Measurements from ENCODE around the gene PLXDC1. TPM values are rescaled to one million over a fixed set of nuclear protein-coding genes. Genes with fewer than 3 reads are reported as not detected.

Gene PLXDC1
- total RNA-seq, 2 experiments from 2014 or later = 1.7 to 2.4 TPM

GRCh38 chr17:39074676-39075075, 76.8 kb downstream of the PLXDC1 start:
- no peak for TF ChIP-seq CTCF (IDR thresholded peaks at IDR 0.05)
- H3K9me3 Mint-ChIP-seq = no peaks in the 10 kb centered on the region
- ATAC-seq = no peak
- ChIA-PET CTCF (interaction anchor here (1.0 to 1.6 kb wide), 2 partner anchors 78 to 100 kb away, joined by 3 to 5 read pairs; no protein-coding TSS in a partner anchor), POLR2A (no interaction called here)
- no peaks in the 10 kb centered on the region for H3K36me3 Mint-ChIP-seq (ENCODE audit: low read depth)
- H3K27ac Mint-ChIP-seq = no peak overlapping the region
- peaks cover 3% of the 10 kb centered on the region for H3K4me1 Mint-ChIP-seq (ENCODE audit: low read depth)
- no peak overlapping the region for H3K4me3 Mint-ChIP-seq
- no peaks in the 10 kb centered on the region for H3K27me3 Mint-ChIP-seq
- no peak for DNase-seq
- intact Hi-C loops (cut with micrococcal nuclease) = no loop called here

- no peak overlapping the region for H3K4me3 Mint-ChIP-seq
- no peaks in the 10 kb centered on the region for H3K9me3 Mint-ChIP-seq
- intact Hi-C loops (cut with micrococcal nuclease) = no loop called here
- no peak overlapping the region for H3K27ac Mint-ChIP-seq
- no peaks in the 10 kb centered on the region for H3K27me3 Mint-ChIP-seq
- no peak for TF ChIP-seq CTCF (IDR thresholded peaks at IDR 0.05)
- ATAC-seq (no peak), DNase-seq (no peak)
- ChIA-PET CTCF (no interaction called here), POLR2A (no interaction called here)
- no peaks in the 10 kb centered on the region for H3K36me3 Mint-ChIP-seq (ENCODE audit: low read depth)
- peaks cover 5% of the 10 kb centered on the region for H3K4me1 Mint-ChIP-seq (ENCODE audit: low read depth)
These were observed 77.5 kb downstream of the PLXDC1 start for GRCh38 chr17:39073916-39074315.

- CTCF ChIA-PET = no interaction called here
- ATAC-seq = no peak
- TF ChIP-seq CTCF (IDR thresholded peaks at IDR 0.05) = no peak
- H3K27ac Mint-ChIP-seq = no peak overlapping the region
- H3K4me1 Mint-ChIP-seq (ENCODE audit: low read depth) = peaks cover 5% of the 10 kb centered on the region
- no peaks in the 10 kb centered on the region for H3K27me3 Mint-ChIP-seq
- H3K36me3 Mint-ChIP-seq (ENCODE audit: low read depth) = no peaks in the 10 kb centered on the region
- no peaks in the 10 kb centered on the region for H3K9me3 Mint-ChIP-seq
- no peak overlapping the region for H3K4me3 Mint-ChIP-seq
- POLR2A ChIA-PET = interaction anchor here (0.9 kb wide), 1 partner anchor 78 kb away, joined by 3 read pairs; no protein-coding TSS in a partner anchor
- intact Hi-C loops (cut with micrococcal nuclease) = no loop called here
- DNase-seq = no peak
These were observed 78.1 kb downstream of the PLXDC1 start for GRCh38 chr17:39073353-39073752.

- no peaks in the 10 kb centered on the region for H3K36me3 Mint-ChIP-seq (ENCODE audit: low read depth)
- CTCF ChIA-PET = interaction anchor here (1.1 to 2.3 kb wide), 4 partner anchors 82 to 103 kb away, joined by 3 to 10 read pairs (median 8); no protein-coding TSS in a partner anchor
- H3K27ac Mint-ChIP-seq = no peak overlapping the region
- DNase-seq (no peak), ATAC-seq (no peak)
- H3K4me1 Mint-ChIP-seq (ENCODE audit: low read depth) = peaks cover 5% of the 10 kb centered on the region
- POLR2A ChIA-PET = no interaction called here
- intact Hi-C loops (cut with micrococcal nuclease) = no loop called here
- no peaks in the 10 kb centered on the region for H3K27me3 Mint-ChIP-seq
- no peak for TF ChIP-seq CTCF (IDR thresholded peaks at IDR 0.05)
- H3K4me3 Mint-ChIP-seq = no peak overlapping the region
- H3K9me3 Mint-ChIP-seq = no peaks in the 10 kb centered on the region
These were observed 79.9 kb downstream of the PLXDC1 start for GRCh38 chr17:39071573-39071972.

- no peak overlapping the region for H3K27ac Mint-ChIP-seq
- H3K9me3 Mint-ChIP-seq = no peaks in the 10 kb centered on the region
- ChIA-PET POLR2A (no interaction called here), CTCF (interaction anchor here (0.9 to 3.1 kb wide), 7 partner anchors 49 to 175 kb away, joined by 3 to 19 read pairs (median 4); no protein-coding TSS in a partner anchor)
- no peaks in the 10 kb centered on the region for H3K27me3 Mint-ChIP-seq
- ATAC-seq (peak; percentile 96), DNase-seq (peak; percentile 45)
- no peaks in the 10 kb centered on the region for H3K36me3 Mint-ChIP-seq (ENCODE audit: low read depth)
- peak; percentile 57 for TF ChIP-seq CTCF (IDR thresholded peaks at IDR 0.05)
- H3K4me3 Mint-ChIP-seq = no peak overlapping the region
- intact Hi-C loops (cut with micrococcal nuclease) = loop anchor here (2.0 kb wide), 1 partner anchor 84 kb away; no protein-coding TSS in a partner anchor
- H3K4me1 Mint-ChIP-seq (ENCODE audit: low read depth) = peaks cover 5% of the 10 kb centered on the region
These were observed 82.2 kb downstream of the PLXDC1 start for GRCh38 chr17:39069114-39069756.

Measured in activated CD8-positive, alpha-beta T cell treated with anti-CD3 and anti-CD28 coated beads for 36 hours (primary cell).